Progenitor cell of endocrine pancreas (in vitro differentiated cells): ENCODE data around the gene TEX2. TPM values are rescaled to one million over a fixed set of nuclear protein-coding genes. Genes with fewer than 3 reads are reported as not detected.
"Not testable (repeated sequence)": the region's sequence is repeated elsewhere in the genome, so short reads cannot be mapped to it uniquely, and the experiment has no call there.

Source experiments
- DNase-seq: peaks from one replicate; pipeline ENCODE4 v3.0.0; 2021; ENCODE audit warnings: low spot score; ENCODE audit not compliant: unreplicated experiment
- H3K27ac Mint-ChIP-seq: 2 replicates; pipeline ENCODE4 v1.8.0; 2021; ENCODE audit warnings: mild to moderate bottlenecking, moderate library complexity, mixed read lengths
- H3K27me3 Mint-ChIP-seq: 2 replicates; pipeline ENCODE4 v1.8.0; 2021; ENCODE audit warnings: mixed read lengths
- H3K36me3 Mint-ChIP-seq: 2 replicates; pipeline ENCODE4 v1.8.0; 2022; ENCODE audit warnings: mixed read lengths; ENCODE audit not compliant: insufficient read depth
- H3K4me1 Mint-ChIP-seq: 2 replicates; pipeline ENCODE4 v1.8.0; 2021; ENCODE audit warnings: low read depth, mixed read lengths
- H3K4me3 Mint-ChIP-seq: 2 replicates; pipeline ENCODE4 v1.8.0; 2021; ENCODE audit warnings: low read depth, mild to moderate bottlenecking, moderate library complexity, mixed read lengths
- H3K9me3 Mint-ChIP-seq: 2 replicates; pipeline ENCODE4 v1.8.0; 2021; ENCODE audit warnings: low read depth, mixed read lengths
- total RNA-seq: library from RNA; stranded (reverse); gene quantifications from 2 replicates; pipeline ENCODE4 v1.2.1, GENCODE V29; 2021
- TF ChIP-seq, protein P1 (sequence below): fragments of 200-600 bp; sonication (generic); IDR thresholded peaks from one replicate; pipeline ENCODE4 v1.5.0; 2021; ENCODE audit warnings: antibody characterized with exemption, mild to moderate bottlenecking; ENCODE audit not compliant: unreplicated experiment

The TEX2 gene
- total RNA-seq, 1 donor from 2014 or later = 30.2 TPM

DNA sequence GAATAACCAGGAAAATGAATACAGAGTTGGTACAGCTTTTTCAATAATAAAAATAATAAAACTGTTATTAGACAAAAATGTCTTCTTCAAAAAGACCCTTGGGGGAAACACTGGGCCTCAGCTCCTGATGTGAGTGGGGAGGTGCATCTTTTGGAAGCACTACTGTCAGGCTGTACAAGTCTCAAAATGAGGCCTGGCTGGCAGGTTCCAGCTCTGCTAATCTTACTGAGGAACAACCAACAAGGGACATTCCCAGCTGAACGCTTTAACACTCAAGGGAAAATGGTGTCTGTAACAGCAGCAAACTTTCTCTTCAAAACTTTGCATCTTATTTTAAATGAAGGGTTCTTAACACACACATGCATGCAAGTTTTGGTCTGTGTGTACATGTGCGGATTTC lies 19.7 kb downstream of the TEX2 start:
- DNase-seq = no peak
- TF ChIP-seq, protein P1, sequence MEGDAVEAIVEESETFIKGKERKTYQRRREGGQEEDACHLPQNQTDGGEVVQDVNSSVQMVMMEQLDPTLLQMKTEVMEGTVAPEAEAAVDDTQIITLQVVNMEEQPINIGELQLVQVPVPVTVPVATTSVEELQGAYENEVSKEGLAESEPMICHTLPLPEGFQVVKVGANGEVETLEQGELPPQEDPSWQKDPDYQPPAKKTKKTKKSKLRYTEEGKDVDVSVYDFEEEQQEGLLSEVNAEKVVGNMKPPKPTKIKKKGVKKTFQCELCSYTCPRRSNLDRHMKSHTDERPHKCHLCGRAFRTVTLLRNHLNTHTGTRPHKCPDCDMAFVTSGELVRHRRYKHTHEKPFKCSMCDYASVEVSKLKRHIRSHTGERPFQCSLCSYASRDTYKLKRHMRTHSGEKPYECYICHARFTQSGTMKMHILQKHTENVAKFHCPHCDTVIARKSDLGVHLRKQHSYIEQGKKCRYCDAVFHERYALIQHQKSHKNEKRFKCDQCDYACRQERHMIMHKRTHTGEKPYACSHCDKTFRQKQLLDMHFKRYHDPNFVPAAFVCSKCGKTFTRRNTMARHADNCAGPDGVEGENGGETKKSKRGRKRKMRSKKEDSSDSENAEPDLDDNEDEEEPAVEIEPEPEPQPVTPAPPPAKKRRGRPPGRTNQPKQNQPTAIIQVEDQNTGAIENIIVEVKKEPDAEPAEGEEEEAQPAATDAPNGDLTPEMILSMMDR = no peak
- H3K4me1 Mint-ChIP-seq = peaks cover 38% of the 10 kb centered on the region
- H3K27me3 Mint-ChIP-seq = no peaks in the 10 kb centered on the region
- no peaks in the 10 kb centered on the region for H3K9me3 Mint-ChIP-seq
- H3K4me3 Mint-ChIP-seq = no peak overlapping the region
- no peak overlapping the region for H3K27ac Mint-ChIP-seq
- no peaks in the 10 kb centered on the region for H3K36me3 Mint-ChIP-seq

DNA sequence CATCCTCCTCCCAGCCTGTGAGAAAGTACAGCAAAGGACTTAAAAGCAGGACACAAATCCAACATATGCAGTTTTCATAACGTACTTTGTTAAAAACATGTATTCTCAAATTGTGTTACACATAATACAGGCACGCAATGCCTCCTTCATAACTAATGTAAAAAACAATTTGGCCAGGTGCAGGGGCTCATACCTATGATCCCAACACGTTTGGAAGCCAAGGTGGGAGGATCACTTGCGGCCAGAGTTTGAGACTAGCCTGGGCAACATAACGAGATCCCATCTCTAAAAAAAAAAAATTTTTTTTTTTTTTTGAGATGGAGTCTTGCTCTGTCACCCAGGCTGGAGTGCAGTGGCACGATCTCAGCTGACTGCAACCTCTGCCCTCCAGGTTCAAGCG lies 20.4 kb downstream of the TEX2 start:
- H3K27ac Mint-ChIP-seq = peak overlapping the region; percentile 71
- H3K27me3 Mint-ChIP-seq = no peaks in the 10 kb centered on the region
- TF ChIP-seq, protein P1 = no peak
- H3K36me3 Mint-ChIP-seq = no peaks in the 10 kb centered on the region
- no peaks in the 10 kb centered on the region for H3K9me3 Mint-ChIP-seq
- H3K4me3 Mint-ChIP-seq = no peak overlapping the region
- H3K4me1 Mint-ChIP-seq = peaks cover 35% of the 10 kb centered on the region
- DNase-seq = no peak

DNA sequence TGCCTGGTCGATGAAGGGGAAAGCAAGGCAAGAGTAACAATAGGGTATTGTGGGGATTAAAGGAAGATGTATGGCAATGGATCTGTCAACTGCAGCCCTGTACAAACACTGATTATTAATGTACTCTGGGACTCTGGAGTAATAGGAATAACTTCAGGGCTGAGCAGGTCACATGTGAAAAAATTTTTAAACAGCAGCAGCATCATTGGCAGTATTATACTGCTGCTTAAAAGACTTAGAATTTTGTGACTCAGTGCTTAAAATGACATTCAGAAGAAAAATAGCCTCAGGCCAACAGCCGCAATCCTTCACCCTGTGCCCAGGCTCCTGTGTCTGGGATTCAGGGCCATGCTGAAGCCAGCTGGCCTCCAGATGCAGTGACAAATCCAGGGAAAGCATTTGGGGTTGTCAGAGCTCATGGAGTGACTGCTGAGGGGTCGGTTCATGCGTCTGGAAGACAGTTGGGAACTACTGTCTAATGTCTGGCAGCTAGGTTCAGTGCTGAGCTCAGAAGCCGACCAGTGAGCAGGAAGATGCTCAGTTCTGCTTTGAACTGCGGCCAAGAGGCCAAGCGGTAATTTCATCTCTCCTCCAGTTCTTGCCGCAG lies 22.2 kb downstream of the TEX2 start:
- Mint-ChIP-seq H3K36me3 (no peaks in the 10 kb centered on the region), H3K4me3 (no peak overlapping the region), H3K27me3 (no peaks in the 10 kb centered on the region), H3K27ac (peak overlapping the region; percentile 26), H3K9me3 (no peaks in the 10 kb centered on the region), H3K4me1 (peaks cover 42% of the 10 kb centered on the region)
- DNase-seq = no peak
- TF ChIP-seq, protein P1 = no peak

DNA sequence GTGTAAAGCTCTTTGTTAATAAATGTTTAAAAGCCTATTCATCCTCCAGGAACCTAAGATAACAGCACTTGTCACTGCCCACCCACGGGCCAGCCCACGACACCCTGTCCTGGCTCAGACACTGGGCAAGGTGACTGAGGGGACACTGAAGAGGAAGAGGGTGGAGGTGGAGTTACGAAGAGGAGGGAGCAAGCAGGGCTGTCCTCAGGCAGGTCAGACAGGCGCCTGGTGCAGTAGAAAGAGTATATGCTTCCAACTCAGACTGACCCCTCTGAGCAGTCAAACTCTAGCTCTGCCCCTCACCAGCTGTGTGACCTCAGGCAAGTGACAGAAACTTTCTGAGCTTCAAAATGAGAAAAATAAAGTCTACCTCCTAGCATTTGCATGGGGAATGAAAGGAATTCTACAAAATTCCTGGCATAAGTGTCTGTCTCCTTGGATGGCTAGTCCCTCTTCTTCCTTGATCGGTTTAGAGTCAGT lies 22.8 kb downstream of the TEX2 start:
- H3K27me3 Mint-ChIP-seq = no peaks in the 10 kb centered on the region
- H3K9me3 Mint-ChIP-seq = no peaks in the 10 kb centered on the region
- no peaks in the 10 kb centered on the region for H3K36me3 Mint-ChIP-seq
- DNase-seq = no peak
- TF ChIP-seq, protein P1 = peak; percentile 15
- H3K4me1 Mint-ChIP-seq = peaks cover 43% of the 10 kb centered on the region
- peak overlapping the region; percentile 63 for H3K27ac Mint-ChIP-seq
- no peak overlapping the region for H3K4me3 Mint-ChIP-seq

DNA sequence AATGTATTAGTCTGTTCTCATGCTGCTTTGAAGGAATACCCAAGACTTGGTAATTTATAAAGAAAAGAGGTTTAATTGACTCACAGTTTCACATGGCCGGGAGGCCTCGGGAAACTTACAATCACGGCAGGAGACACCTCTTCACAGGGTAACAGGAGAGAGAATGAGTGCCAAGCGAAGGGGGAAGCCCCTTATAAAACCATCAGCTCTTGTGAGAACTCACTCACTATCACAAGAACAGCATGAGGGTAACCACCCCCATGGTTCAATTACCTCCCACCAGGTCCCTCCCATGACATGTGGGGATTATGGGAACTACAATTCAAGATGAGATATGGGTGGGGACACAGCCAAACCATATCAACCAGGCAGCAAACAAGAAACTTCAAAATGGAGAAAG lies 24.6 kb downstream of the TEX2 start:
- not testable (repeated sequence) for DNase-seq, H3K27ac Mint-ChIP-seq, H3K4me3 Mint-ChIP-seq, H3K9me3 Mint-ChIP-seq, H3K36me3 Mint-ChIP-seq, H3K27me3 Mint-ChIP-seq
- peaks cover 33% of the 10 kb centered on the region for H3K4me1 Mint-ChIP-seq

DNA sequence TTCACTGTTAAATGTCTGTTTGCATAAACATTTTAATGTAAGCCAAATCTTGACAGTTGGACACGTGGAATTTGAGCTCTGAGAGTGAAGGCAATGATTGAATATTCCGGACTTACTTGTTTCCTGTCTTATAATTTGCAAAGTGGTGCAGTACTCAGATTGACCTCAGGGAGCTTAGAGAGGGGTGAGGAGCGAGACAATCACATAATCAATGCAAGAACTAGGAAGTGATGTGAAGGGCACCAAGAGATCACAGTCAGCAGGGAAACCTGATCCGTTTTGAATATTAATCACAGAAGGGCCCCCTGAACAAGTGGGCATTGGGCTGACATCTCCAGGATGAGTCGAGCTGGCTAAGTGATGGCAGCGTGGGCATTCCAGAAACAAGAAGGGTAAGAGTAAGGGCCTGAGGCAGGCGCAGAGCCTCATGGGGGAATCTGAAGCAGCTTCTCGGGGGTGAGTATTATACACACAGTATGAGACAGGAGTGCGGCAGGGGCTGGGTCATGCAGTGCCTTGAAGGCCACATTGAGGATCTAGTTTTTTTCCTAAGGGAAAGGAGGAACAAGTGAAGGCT lies 26.1 kb downstream of the TEX2 start:
- Mint-ChIP-seq H3K4me3 (no peak overlapping the region), H3K27me3 (no peaks in the 10 kb centered on the region), H3K27ac (peak overlapping the region; percentile 42), H3K9me3 (no peaks in the 10 kb centered on the region), H3K36me3 (no peaks in the 10 kb centered on the region), H3K4me1 (peaks cover 30% of the 10 kb centered on the region)
- no peak for DNase-seq
- TF ChIP-seq, protein P1 = peak; percentile 61
